Skeletal muscle satellite cell (primary cell): Measurements from ENCODE around the gene GAS7.

ENCODE experiments used
- H3K27me3 ChIP-seq: 2 replicates; pipeline ENCODE4 v1.7.0; 2013; ENCODE audit warnings: low read length; ENCODE audit not compliant: control insufficient read depth, insufficient read depth
- H3K36me3 ChIP-seq: 2 replicates; pipeline ENCODE4 v1.7.0; 2013; ENCODE audit warnings: mild to moderate bottlenecking, control low read depth, low read length; ENCODE audit not compliant: insufficient read depth
- H3K4me1 ChIP-seq: 2 replicates; pipeline ENCODE4 v1.7.0; 2013; ENCODE audit warnings: low read length; ENCODE audit not compliant: control insufficient read depth, insufficient read depth
- H3K4me2 ChIP-seq: 2 replicates; pipeline ENCODE4 v1.7.0; 2013; ENCODE audit warnings: mild to moderate bottlenecking, low read length
- H3K4me3 ChIP-seq: 2 replicates; pipeline ENCODE4 v1.7.0; 2013; ENCODE audit warnings: low read length
- H3K9ac ChIP-seq: 2 replicates; pipeline ENCODE4 v1.7.0; 2013; ENCODE audit warnings: mild to moderate bottlenecking, low read depth, low read length, moderate library complexity
- H3K9me3 ChIP-seq: replicated peaks from 2 replicates; pipeline ENCODE4 v1.7.0; 2013; ENCODE audit warnings: mild to moderate bottlenecking, control low read depth, low read length

Gene GAS7

DNA sequence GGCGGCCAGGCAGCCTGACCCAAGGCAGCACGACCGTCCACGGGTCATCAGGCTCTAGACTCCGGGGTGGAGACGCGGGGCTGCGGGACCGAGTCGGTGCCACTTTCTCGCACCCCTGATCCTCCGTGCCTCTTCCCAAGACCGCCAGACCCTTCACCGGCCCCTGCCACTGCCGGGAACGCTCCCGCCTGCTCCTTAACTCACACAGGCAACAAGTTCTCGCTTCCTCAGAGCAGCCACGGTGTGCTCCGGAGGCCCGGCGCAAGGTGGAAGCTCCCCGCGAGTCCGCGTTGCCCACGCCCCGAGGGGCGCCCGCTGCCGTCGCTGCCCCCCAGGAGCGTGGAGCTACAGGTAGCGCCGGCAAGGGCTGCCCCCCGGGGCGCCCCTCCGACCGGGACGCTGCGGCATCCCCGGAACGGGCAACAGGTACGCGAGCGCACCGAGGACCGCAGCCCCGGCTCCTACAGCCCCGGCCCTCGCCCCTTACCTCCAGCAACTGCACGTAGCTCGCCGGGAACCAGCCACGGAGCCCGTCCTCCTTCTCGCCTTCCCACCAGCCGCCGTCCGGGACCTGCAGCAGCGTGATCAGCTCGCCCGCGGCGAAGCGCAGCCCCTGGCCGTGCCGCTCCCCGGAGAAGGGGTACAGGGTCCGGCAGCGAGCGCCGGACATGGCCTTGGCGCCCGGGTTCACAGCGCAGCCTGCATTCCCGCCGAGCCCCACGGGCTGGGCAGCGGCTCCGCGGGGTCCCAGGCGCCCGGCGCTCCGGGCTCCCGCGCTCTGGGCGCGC, 491 bp downstream of the GAS7 start:
- H3K4me1 ChIP-seq: peaks cover 5% of the 10 kb centered on the region
- H3K4me3 ChIP-seq: peak overlapping the region; percentile 63
- H3K4me2 ChIP-seq: peak overlapping the region; percentile 78
- peaks cover 3% of the 10 kb centered on the region for H3K9me3 ChIP-seq
- H3K9ac ChIP-seq: no peak overlapping the region
- no peaks in the 10 kb centered on the region for H3K36me3 ChIP-seq
- peaks cover 28% of the 10 kb centered on the region for H3K27me3 ChIP-seq

DNA sequence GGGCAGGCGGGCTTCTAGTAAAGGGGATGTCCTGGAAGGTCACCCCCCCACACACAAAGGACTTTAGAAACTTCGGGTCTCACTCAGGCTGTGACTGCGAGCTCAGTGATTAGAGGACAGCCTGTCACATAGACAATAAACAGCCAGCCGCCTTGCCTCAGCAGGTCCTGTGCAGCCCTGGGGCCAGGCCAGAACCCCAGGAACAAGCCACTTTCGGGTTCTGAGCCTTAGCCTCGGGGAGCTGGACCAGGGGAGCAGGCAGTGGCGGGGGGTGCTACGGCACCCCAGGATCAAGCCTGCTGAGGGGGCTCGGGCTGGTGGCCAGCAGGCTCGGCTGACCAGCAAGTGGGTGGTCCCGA, 1.1 kb downstream of the GAS7 start:
- Histone ChIP-seq H3K4me2 (no peak overlapping the region), H3K4me3 (no peak overlapping the region), H3K27me3 (peaks cover 28% of the 10 kb centered on the region), H3K9me3 (peaks cover 3% of the 10 kb centered on the region), H3K36me3 (no peaks in the 10 kb centered on the region), H3K9ac (no peak overlapping the region), H3K4me1 (peaks cover 5% of the 10 kb centered on the region)

GRCh38 chr17:10196941-10197340, 1.5 kb downstream of the GAS7 start:
- H3K4me2 ChIP-seq: no peak overlapping the region
- peaks cover 5% of the 10 kb centered on the region for H3K4me1 ChIP-seq
- no peak overlapping the region for H3K4me3 ChIP-seq
- no peak overlapping the region for H3K9ac ChIP-seq
- H3K9me3 ChIP-seq: peaks cover 3% of the 10 kb centered on the region
- peaks cover 28% of the 10 kb centered on the region for H3K27me3 ChIP-seq
- H3K36me3 ChIP-seq: no peaks in the 10 kb centered on the region

- H3K4me1 ChIP-seq: peaks cover 5% of the 10 kb centered on the region
These were observed 2.0 kb downstream of the GAS7 start for GRCh38 chr17:10196384-10196895.

DNA sequence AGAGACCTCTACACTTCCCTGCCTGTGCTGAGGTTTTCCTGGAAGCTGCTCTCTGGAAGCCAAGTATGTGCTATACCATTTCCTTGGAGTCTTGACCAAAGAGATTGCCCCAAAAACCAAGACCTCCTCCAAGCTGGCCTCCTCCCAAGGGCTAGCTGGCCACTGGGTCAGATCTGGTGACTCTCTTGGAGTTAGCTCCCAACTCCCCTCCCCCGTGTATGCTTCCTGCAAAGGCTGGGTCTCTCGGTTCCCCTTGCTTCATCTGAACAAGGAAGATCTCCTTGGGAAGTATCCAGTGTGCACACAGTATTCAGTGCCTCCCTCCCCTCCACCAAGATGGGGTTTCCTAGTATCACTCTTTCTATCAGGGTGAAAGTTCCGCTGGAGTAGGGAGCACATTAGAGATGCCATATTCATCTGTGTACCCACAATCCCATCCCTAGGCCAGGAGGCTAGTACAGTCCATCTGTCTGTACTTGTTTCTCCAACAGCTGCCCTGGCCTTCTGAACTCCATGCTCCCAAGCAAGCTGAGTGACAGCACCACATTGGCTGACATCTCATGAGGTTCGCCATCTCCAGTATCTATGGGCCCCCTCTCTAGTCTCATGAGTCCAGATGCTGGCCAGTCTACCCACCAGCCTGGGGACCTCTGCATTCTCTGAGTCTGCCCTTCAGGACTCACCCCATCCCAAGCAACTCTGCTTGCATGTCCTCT, 3.2 kb downstream of the GAS7 start:
- Histone ChIP-seq H3K4me3 (no peak overlapping the region), H3K4me1 (peaks cover 5% of the 10 kb centered on the region), H3K9ac (no peak overlapping the region), H3K27me3 (peaks cover 24% of the 10 kb centered on the region), H3K4me2 (no peak overlapping the region), H3K9me3 (peaks cover 3% of the 10 kb centered on the region), H3K36me3 (no peaks in the 10 kb centered on the region)

More at GRCh38 chr17:10196384-10196895, 2.0 kb downstream of the GAS7 start:
- Histone ChIP-seq H3K9me3 (peaks cover 3% of the 10 kb centered on the region), H3K9ac (no peak overlapping the region), H3K4me3 (no peak overlapping the region), H3K36me3 (no peaks in the 10 kb centered on the region), H3K27me3 (peaks cover 28% of the 10 kb centered on the region), H3K4me2 (no peak overlapping the region)

GRCh38 chr17:10193632-10194031, 4.8 kb downstream of the GAS7 start:
- Histone ChIP-seq H3K9ac (no peak overlapping the region), H3K36me3 (no peaks in the 10 kb centered on the region), H3K4me2 (no peak overlapping the region), H3K4me1 (peaks cover 5% of the 10 kb centered on the region), H3K4me3 (no peak overlapping the region), H3K9me3 (peaks cover 3% of the 10 kb centered on the region), H3K27me3 (peaks cover 14% of the 10 kb centered on the region)

- H3K4me3 ChIP-seq: no peak overlapping the region
- H3K4me2 ChIP-seq: no peak overlapping the region
- no peaks in the 10 kb centered on the region for H3K36me3 ChIP-seq
- H3K9ac ChIP-seq: no peak overlapping the region
- H3K9me3 ChIP-seq: peaks cover 3% of the 10 kb centered on the region
- H3K4me1 ChIP-seq: peaks cover 2% of the 10 kb centered on the region
- peaks cover 11% of the 10 kb centered on the region for H3K27me3 ChIP-seq
These were observed 5.4 kb downstream of the GAS7 start for GRCh38 chr17:10192972-10193371.

- H3K27me3 ChIP-seq: peaks cover 5% of the 10 kb centered on the region
- H3K9ac ChIP-seq: no peak overlapping the region
- peaks cover 3% of the 10 kb centered on the region for H3K9me3 ChIP-seq
- no peak overlapping the region for H3K4me3 ChIP-seq
- no peak overlapping the region for H3K4me2 ChIP-seq
- H3K36me3 ChIP-seq: no peaks in the 10 kb centered on the region
- H3K4me1 ChIP-seq: no peaks in the 10 kb centered on the region
These were observed 5.9 kb downstream of the GAS7 start for GRCh38 chr17:10192461-10192860.

DNA sequence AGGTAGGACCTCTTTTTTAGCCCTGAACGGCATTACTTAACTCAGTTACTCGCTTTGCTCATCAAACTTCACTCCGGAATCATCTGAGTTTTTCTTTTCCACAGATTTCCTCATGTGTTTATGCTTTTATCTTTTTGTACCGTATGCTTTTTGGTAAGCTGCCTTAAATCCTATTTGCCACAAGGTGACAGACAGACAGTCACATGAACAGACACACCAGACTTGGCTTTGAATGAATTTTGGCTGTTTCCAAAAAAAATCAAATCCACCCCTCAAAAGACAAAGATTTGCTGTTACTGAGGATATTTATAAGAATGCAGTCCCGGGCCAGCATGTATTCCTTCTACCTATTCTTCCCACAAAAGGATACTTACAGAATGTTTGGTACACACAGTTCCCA, 10.9 kb downstream of the GAS7 start:
- no peak overlapping the region for H3K4me3 ChIP-seq

GRCh38 chr17:10186771-10187410, 11.5 kb downstream of the GAS7 start:
- Histone ChIP-seq H3K4me2 (no peak overlapping the region), H3K4me1 (no peaks in the 10 kb centered on the region), H3K36me3 (no peaks in the 10 kb centered on the region), H3K27me3 (no peaks in the 10 kb centered on the region), H3K9me3 (no peaks in the 10 kb centered on the region), H3K4me3 (no peak overlapping the region), H3K9ac (no peak overlapping the region)

More for the DNA sequence above, 10.9 kb downstream of the GAS7 start:
- Histone ChIP-seq H3K4me2 (no peak overlapping the region), H3K9ac (no peak overlapping the region), H3K4me1 (no peaks in the 10 kb centered on the region), H3K9me3 (no peaks in the 10 kb centered on the region), H3K36me3 (no peaks in the 10 kb centered on the region), H3K27me3 (no peaks in the 10 kb centered on the region)
